ENCODE data around the gene NEB. TPM values are rescaled to one million over a fixed set of nuclear protein-coding genes. Genes with fewer than 3 reads are reported as not detected.

Gene NEB
- total and polyA plus RNA-seq, 2 of the 13 experiments (the other 11 are each of a cell fraction or from before 2014, with no cell fraction given): 0.21 to 0.24 TPM

DNA sequence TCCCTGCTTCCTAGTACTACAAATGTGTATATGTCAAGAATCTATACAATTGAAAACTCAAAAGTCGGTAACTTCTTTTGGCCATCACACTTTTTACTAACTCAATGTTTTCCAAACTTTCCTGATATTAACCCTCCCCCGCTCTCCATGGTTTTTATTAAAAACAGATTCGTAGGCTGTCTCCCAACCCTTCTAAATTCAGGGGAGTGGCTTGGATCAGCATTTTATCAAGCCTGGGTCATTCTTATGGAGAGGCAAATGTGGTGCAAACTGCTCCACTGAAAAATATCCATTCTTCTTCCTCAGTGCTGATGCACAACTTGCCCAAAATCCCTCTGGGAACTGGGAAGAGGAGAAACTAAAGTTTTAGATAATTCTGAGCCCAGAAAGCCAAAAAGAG, 190.4 kb downstream of the NEB start:
- in situ Hi-C loops (cut with HindIII; ENCODE audit: extremely low pct_ligation_motif_present, low pct_unique_long_range_greater_than_20kb) (no loop called here), intact Hi-C loops (cut with micrococcal nuclease; ENCODE audit: unreplicated experiment) (no loop called here)
- Histone ChIP-seq H3K4me1 (ENCODE audit: insufficient read depth, low read length) (no peaks in the 10 kb centered on the region), H3K4me2 (ENCODE audit: low read depth, low read length) (no peak overlapping the region), H3K9me3 (ENCODE audit: low read length) (no peaks in the 10 kb centered on the region), H3K4me3 (replicated peaks in 1 of 3; ENCODE audit: insufficient read depth in 1 of 3, low read depth in 2 of 3, low read length in 3 of 3) (no peak overlapping the region), H3K27me3 (ENCODE audit: control insufficient read depth in 1 of 2, insufficient read depth in 2 of 2, low read length in 2 of 2) (no peaks in the 10 kb centered on the region), H3K9ac (ENCODE audit: insufficient read depth, low read depth, low read length) (no peak overlapping the region), H2AFZ (ENCODE audit: low read length) (no peak overlapping the region), H3K27ac (ENCODE audit: extremely low read length, insufficient read depth, low read length) (no peak overlapping the region), H3K79me2 (ENCODE audit: insufficient read depth, low read length) (no peaks in the 10 kb centered on the region), H3K36me3 (replicated peaks in 1 of 2; ENCODE audit: control insufficient read depth in 1 of 2, insufficient read depth in 2 of 2, low read length in 2 of 2) (no peaks in the 10 kb centered on the region), H4K20me1 (ENCODE audit: insufficient read depth, low read length) (no peaks in the 10 kb centered on the region)
- TF ChIP-seq ZNF468 (CRISPR knock-in tag; IDR thresholded peaks at IDR 0.05) (no peak), ZSCAN9 (CRISPR knock-in tag; IDR thresholded peaks at IDR 0.05; ENCODE audit: borderline replicate concordance) (no peak), XBP1 (CRISPR knock-in tag; IDR thresholded peaks at IDR 0.05) (no peak)
- ChIA-PET POLR2A (no interaction called here), CTCF (ENCODE audit: low intra/inter-chr PET ratio, low total read pairs) (no interaction called here)
- no peak for DNase-seq (ENCODE audit: low spot score)
- ATAC-seq: no peak
- FAIRE-seq: no peak
- BruUV-seq (replicated peaks): no TSS peak
- 60% methylated on average over 3 of the region's 3 CpGs for WGBS (ENCODE audit: low lambda C conversion rate)

GRCh38 chr2:151534001-151534400, 200.3 kb downstream of the NEB start:
- Histone ChIP-seq H3K4me3 (replicated peaks in 1 of 3; ENCODE audit: insufficient read depth in 1 of 3, low read depth in 2 of 3, low read length in 3 of 3) (no peak overlapping the region), H3K9ac (ENCODE audit: insufficient read depth, low read depth, low read length) (no peak overlapping the region), H2AFZ (ENCODE audit: low read length) (no peak overlapping the region), H3K36me3 (replicated peaks in 1 of 2; ENCODE audit: control insufficient read depth in 1 of 2, insufficient read depth in 2 of 2, low read length in 2 of 2) (no peaks in the 10 kb centered on the region), H3K4me1 (ENCODE audit: insufficient read depth, low read length) (no peaks in the 10 kb centered on the region), H3K9me3 (ENCODE audit: low read length) (no peaks in the 10 kb centered on the region), H3K27me3 (ENCODE audit: control insufficient read depth in 1 of 2, insufficient read depth in 2 of 2, low read length in 2 of 2) (no peaks in the 10 kb centered on the region), H4K20me1 (ENCODE audit: insufficient read depth, low read length) (no peaks in the 10 kb centered on the region), H3K27ac (ENCODE audit: extremely low read length, insufficient read depth, low read length) (no peak overlapping the region), H3K4me2 (ENCODE audit: low read depth, low read length) (no peak overlapping the region), H3K79me2 (ENCODE audit: insufficient read depth, low read length) (no peaks in the 10 kb centered on the region)
- ChIA-PET POLR2A (no interaction called here), CTCF (ENCODE audit: low intra/inter-chr PET ratio, low total read pairs) (no interaction called here)
- DNase-seq (ENCODE audit: low spot score): no peak
- TF ChIP-seq MAFK (conservative IDR thresholded peaks at IDR 0.05 in 1 of 2, IDR thresholded peaks at IDR 0.05 in 1 of 2; ENCODE audit: low read length in 2 of 2): no peak
- TF ChIP-seq MIXL1 (CRISPR knock-in tag; IDR thresholded peaks at IDR 0.05): no peak
- TF ChIP-seq ZNF614 (CRISPR knock-in tag; IDR thresholded peaks at IDR 0.05; ENCODE audit: borderline replicate concordance): no peak
- TF ChIP-seq ZNF747 (CRISPR knock-in tag; IDR thresholded peaks at IDR 0.05; ENCODE audit: borderline replicate concordance): no peak
- no peak for TF ChIP-seq SMARCC2 (IDR thresholded peaks at IDR 0.05)
- TF ChIP-seq MLLT10 (CRISPR knock-in tag; IDR thresholded peaks at IDR 0.05): no peak
- no peak for TF ChIP-seq ATF7-NPFF (CRISPR knock-in tag; IDR thresholded peaks at IDR 0.05; ENCODE audit: low read depth)
- no peak for TF ChIP-seq BCL6 (CRISPR knock-in tag; IDR thresholded peaks at IDR 0.05)
- no peak for TF ChIP-seq AFF4 (CRISPR knock-in tag; IDR thresholded peaks at IDR 0.05)
- no peak for TF ChIP-seq FOSL1 (CRISPR knock-in tag; IDR thresholded peaks at IDR 0.05; ENCODE audit: borderline replicate concordance)
- no peak for TF ChIP-seq GTF3A (CRISPR knock-in tag; conservative IDR thresholded peaks at IDR 0.05)
- TF ChIP-seq ZNF720 (CRISPR knock-in tag; IDR thresholded peaks at IDR 0.05): no peak
- no peak for TF ChIP-seq TOE1 (CRISPR knock-in tag; IDR thresholded peaks at IDR 0.05)
- in situ Hi-C loops (cut with HindIII; ENCODE audit: extremely low pct_ligation_motif_present, low pct_unique_long_range_greater_than_20kb): no loop called here
- BruUV-seq (replicated peaks): no TSS peak
- ATAC-seq: no peak
- intact Hi-C loops (cut with micrococcal nuclease; ENCODE audit: unreplicated experiment): no loop called here
- no peak for FAIRE-seq
- 88% methylated on average over 7 of the region's 7 CpGs for WGBS (ENCODE audit: low lambda C conversion rate)
